Activated CD8-positive, alpha-beta memory T cell treated with anti-CD3 and anti-CD28 coated beads for 4 hours (primary cell): ENCODE results near the gene MDM4.

Experiments used
- DNase-seq, 2 donors: peaks; one replicate each; pipeline ENCODE4 v3.0.0-alpha.2; 2020; ENCODE audit warnings: low read depth in 2 of 2

MDM4 gene

DNA sequence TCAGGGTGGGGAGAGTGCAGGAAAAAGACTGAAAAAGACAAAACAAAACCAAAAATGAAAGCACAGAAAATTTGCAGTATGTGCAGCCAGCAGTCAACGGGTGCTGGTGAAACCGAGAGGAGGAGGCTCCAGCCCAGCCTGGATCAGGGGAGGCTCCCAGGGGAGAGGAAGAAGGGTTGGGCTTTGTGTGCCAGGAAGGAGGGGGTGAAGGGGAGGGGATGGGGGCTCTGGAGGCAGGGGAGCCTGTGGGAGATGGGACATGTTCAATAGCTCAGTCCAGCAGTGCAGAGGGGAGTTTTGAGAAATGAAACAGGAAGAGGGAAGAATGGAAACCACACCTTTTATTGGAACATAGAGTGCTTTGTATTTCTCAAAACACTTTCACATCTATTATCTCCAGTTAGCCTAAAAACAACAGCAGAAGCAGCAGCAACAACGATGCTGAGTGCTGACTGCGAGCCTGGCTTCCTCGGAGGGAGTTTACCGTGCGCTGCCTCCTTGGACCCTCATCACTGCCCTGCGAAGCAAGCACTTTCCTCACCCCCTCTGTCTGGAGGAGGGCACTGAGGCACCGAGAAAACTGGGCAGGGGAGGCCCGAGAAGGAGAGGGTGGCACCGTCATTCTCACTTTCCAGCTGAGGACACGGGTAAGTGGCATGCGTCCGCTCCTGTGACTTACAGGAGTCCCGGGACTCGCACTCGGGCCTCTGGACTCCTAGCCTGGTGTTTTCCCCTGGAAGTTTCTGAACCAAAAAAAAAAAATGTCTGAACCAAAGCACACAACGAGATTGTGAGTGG, 62.9 kb downstream of the MDM4 start:
- DNase-seq: no peak

DNA sequence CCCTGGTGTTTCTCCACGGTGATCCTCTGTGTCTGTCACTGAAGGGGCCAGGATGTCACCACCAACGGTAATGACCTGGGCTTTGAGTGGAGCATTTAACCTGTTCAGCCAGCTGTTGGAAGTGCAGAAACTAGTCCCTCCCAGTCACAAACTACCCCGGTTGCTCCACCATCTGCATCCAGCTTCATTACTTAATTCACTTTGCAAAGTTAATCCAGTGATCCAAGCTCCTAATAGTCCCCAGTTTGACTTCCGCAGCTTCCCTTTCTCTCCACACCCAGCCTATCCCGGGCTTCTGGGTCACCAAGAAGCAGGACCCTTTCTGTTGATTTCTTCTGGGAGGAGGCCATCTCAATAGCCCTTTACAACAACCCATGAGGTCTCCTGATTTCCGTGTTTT, 63.5 kb downstream of the MDM4 start:
- no peak for DNase-seq

GRCh38 chr1:204580862-204581261, 64.7 kb downstream of the MDM4 start:
- DNase-seq: no peak

GRCh38 chr1:204581759-204582158, 65.6 kb downstream of the MDM4 start:
- DNase-seq: no peak

- DNase-seq: no peak
Observed at GRCh38 chr1:204583909-204584632, 67.9 kb downstream of the MDM4 start.

- DNase-seq: no peak
Observed at GRCh38 chr1:204584699-204585372, 68.6 kb downstream of the MDM4 start.

GRCh38 chr1:204587621-204588020, 71.4 kb downstream of the MDM4 start:
- no peak for DNase-seq

DNA sequence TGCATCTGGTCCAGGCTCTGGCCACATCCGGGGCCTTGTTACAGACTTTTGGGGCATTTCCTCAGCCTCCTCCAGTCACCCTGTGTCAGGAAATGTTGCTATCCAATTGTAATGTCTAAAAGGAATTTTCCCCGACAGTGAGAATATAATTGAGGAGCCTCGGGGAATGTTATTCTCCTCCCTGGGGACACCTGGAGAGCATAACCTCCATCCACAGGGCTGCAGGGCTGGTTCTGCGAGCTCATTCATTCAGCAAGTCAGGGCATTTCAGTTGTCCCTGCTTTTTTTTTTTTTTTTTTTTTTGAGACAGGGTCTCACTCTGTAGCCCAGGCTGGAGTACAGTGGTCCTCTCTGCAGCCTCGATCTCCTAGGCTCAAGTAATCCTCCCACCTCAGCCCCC, 72.6 kb downstream of the MDM4 start:
- DNase-seq: no peak

GRCh38 chr1:204589409-204590038, 73.3 kb downstream of the MDM4 start:
- no peak for DNase-seq

- DNase-seq: no peak
Observed at GRCh38 chr1:204591473-204592090, 75.4 kb downstream of the MDM4 start.

DNA sequence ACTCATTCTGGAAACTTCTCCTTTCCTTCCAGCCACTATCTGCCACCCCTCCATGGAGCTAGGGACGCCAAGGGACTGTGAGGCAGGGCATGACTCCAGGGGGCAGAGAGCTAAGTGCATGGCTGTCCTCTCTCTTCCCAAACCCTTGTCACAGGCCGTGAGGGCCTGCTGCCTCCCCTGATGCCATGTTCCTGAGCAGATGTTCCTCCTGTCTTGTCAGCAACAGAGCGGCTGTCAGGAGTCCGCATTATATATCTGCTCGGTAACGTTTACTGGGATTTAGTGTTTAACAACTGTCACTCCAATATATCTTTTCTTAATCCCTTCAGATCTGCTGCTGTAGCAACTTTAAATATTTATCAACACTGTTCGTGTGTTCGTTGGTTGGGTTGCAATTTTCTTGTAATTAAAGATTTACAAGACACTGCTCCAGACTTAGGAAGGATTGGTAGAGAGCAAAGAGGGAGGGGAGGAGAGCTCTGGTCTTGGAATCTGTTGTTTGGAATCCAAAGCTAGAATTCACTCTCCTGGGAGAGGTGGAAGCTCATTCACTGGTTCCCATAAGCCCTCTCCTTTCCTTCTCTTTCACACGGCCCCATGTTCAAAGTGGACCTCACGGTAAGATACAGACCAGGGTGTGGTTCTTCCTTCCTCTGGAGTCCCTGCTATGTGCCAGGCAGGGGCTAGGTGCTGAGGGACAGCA, 76.2 kb downstream of the MDM4 start:
- no peak for DNase-seq

- no peak for DNase-seq
Observed at GRCh38 chr1:204598319-204598969, 82.2 kb downstream of the MDM4 start.

DNA sequence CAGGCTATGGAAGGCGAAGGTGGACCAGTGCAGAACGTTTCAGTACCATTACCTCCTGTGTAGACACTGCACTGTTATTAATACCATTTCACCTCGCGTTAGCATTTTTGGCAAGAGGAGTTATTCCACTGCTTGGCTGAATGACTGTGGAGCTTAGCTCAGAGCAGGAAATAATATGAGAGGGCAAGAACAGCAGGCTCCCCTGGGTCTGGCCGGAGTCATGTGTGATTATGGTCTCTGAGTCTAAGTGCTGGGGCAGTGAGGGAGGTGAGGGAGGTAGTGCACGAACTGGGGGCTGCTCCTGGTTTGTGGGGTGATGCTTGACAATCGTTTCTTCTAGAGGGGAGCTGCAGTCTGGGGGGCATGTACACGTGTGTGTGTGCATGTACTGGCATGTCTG, 82.9 kb downstream of the MDM4 start:
- no peak for DNase-seq

DNA sequence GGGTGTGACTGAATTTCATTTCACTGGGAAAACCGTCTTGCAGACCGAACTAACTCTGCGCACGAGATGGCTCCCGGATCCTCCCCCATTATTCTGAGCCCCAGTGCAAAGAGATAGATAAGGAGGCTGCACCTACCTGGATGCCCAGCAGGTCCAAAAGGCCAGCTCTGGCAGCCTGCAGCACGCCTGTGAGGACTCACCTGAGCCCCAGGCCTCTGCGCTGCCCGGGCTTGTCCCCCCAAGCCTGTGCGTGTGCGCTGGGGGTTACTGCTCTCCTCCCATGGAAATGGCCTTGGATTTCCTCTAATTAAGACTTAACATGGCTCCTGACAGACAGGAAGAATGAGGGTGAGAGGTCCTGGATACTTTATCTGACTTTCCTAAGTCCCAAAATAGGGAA, 83.4 kb downstream of the MDM4 start:
- no peak for DNase-seq

DNA sequence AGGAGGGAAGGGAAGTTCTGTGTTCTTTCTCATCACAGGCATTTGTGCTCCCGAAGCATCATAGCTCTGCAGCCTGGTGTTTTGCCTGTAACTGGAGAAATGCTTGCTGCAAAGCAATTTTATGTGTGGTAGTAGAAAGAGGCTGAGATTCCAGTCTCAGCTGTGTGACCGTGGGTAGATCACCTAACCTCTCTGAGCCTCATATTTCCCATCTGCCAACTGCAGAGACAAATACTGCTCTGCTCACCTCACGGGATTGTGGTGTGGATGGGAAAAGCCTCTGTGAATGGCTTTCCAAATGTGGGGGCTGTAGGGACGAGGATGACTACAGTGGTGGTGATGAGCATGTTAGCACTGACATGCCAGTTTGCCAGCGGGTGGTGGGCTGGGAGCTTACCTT, 84.0 kb downstream of the MDM4 start:
- no peak for DNase-seq

DNA sequence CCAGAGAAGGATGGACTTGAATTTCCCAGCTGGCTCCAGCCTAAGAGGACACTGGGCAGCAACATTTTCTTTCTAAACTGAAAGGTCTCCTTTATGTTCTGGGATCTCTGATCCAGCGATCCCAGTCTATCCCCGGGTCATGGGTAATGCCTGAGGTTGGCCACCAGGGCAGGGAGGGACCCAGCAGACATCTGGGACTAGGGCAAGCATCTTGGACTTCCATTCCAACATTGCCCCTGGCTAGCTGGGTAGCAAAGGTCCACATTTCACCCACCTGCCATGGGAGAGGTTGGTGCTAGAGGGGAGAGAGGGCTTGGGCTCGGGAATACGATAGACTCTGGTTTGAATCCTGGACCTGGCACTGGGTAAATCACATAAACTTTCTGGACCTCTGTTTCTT, 84.8 kb downstream of the MDM4 start:
- no peak for DNase-seq

- no peak for DNase-seq
Observed at GRCh38 chr1:204602111-204602579, 85.9 kb downstream of the MDM4 start.

DNA sequence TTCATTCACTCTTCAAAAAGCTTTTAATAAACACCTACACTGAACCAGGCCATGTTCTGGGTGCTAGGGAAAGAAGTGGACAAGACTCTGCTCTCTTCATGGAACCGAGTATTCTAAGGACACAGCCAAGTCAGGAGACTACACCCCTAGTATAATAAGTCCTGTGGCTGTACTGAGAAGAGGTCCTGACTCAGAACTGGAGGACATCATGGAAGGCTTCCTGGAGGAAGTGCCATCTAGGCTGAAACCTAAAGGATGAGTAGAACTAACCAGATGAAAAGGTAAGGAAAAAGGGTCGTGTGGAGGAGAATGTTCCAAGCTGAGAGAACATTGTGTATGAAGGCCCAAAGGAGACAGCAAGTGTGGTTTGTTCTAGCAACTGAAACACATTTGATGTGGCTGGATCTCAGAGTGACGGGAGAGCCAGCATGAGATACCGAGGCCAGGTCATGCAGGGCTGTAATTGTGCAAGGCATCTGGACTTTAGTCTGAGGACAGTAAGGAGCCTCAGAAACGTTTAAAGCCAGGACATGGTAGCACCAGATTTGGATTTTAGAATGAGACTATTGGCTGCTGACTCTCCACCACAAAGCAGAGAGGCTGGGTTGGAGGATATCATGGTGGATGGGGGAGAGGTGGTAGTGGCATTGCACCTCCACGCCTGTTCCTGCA, 86.8 kb downstream of the MDM4 start:
- no peak for DNase-seq

DNA sequence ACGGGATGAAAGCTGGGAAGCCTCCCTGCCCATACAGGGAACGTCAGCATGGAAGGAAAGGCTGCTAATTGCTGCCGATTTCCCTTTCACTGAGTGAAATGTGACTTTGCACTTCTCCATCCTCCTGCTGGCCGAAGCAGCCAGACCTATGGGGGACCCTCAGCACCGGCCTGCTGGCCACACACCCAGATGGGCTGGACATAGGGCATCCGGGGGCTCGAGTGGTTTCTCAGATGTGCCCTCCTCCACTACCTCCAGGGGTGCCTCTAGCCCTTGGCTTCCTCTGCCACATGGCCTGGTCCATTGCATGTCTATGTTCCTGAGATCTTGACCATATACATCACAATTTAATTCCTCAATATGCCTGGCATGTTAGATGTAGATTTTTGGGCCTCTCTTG, 89.6 kb downstream of the MDM4 start:
- no peak for DNase-seq
